Inflammatory macrophage treated with lipopolysaccharide for 1 hour (primary cell): ENCODE data around the gene EIF4E2.

Source experiments
- DNase-seq, 2 donors: peaks; one replicate each; pipeline ENCODE4 v3.0.0-alpha.2; 2020 to 2022

EIF4E2 gene

DNA sequence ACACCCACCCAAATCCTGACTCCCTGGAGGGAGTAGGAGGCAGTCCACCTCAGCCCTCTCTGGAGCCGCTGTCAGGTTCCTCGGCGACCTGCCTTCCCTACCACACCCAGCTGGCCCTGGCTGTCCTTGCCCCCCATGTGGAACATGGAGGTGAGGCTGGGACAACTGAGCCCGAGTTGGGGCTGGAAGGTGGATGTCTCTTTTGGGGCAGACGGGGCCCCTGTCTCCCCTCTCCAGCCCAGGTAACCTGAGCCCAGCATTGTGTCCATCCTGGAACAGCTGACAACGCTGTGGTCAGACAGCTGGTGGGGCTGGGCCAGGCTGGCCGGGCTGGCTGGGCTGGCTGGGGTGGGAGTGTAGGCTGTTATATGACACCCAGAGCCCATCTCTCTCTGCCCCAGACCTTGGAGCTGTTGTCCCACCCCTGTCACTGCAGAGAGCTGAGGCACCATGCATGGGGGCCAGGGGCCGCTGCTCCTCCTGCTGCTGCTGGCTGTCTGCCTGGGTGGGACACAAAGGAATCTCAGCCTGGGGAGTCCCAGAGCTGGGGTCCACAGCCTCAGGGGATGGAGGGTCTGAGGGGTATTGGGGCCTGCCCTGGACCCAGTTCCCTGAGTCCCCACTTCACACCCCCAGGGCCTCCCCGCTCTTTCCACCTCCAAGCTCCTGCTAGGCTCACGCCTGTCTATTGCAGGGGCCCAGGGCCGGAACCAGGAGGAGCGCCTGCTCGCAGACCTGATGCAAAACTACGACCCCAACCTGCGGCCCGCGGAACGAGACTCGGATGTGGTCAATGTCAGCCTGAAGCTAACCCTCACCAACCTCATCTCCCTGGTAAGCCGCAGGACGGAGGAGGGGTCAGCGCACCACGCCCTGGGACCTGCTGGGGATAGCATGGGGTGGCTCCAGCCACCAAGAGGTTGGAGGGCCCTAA, 10.9 kb upstream of the EIF4E2 start, which contains the start of gene CHRNG:
TSS of gene CHRNG (plus strand) at position 395 of the 934 bp plus-strand sequence. CDS start at position 451, 56 bp downstream.
- no peak for DNase-seq

- DNase-seq: no peak
Measured at GRCh38 chr2:232540441-232541041, 9.9 kb upstream of the EIF4E2 start.

- no peak for DNase-seq
Measured at GRCh38 chr2:232541195-232541960, 9.1 kb upstream of the EIF4E2 start.

GRCh38 chr2:232541961-232542714, 8.4 kb upstream of the EIF4E2 start:
- DNase-seq: no peak

DNA sequence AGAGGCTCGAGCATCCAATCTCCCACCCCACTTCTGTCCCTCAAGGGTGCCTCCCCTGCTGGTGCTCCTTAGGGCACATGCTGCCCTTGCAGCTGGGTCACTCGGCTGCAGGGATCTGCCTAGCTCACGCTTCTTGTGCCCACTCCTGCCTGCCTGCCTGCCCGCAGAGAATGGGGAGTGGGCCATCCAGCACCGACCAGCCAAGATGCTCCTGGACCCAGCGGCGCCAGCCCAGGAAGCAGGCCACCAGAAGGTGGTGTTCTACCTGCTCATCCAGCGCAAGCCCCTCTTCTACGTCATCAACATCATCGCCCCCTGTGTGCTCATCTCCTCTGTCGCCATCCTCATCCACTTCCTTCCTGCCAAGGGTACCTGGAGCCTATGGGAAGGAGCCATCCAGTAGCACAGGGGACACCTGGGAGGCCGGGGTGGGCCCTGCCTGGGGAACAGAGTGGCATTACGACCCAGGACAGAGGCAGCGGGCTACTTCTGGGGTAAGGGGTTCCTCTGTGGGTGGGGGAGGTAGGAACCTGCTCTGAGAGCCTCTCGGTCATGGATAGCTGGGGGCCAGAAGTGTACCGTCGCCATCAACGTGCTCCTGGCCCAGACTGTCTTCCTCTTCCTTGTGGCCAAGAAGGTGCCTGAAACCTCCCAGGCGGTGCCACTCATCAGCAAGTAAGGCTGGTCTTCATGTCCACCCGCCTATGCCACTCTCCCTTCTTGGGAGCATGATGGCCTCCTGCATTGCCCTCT, 7.6 kb upstream of the EIF4E2 start:
- DNase-seq: no peak

DNA sequence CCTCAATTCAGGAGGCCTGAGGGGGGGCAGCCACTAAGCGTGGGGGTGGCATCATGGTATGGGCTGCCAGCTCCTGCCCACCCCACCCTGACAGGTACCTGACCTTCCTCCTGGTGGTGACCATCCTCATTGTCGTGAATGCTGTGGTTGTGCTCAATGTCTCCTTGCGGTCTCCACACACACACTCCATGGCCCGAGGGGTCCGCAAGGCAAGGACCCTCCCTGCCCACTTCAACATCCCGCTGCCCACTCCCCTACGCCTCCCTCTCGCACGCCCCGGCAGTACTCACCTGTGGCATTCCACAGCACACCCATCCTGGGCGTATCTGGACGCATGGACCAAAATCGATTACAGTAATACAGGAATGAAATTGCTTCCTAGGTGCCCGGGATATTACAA, 7.0 kb upstream of the EIF4E2 start:
- no peak for DNase-seq

DNA sequence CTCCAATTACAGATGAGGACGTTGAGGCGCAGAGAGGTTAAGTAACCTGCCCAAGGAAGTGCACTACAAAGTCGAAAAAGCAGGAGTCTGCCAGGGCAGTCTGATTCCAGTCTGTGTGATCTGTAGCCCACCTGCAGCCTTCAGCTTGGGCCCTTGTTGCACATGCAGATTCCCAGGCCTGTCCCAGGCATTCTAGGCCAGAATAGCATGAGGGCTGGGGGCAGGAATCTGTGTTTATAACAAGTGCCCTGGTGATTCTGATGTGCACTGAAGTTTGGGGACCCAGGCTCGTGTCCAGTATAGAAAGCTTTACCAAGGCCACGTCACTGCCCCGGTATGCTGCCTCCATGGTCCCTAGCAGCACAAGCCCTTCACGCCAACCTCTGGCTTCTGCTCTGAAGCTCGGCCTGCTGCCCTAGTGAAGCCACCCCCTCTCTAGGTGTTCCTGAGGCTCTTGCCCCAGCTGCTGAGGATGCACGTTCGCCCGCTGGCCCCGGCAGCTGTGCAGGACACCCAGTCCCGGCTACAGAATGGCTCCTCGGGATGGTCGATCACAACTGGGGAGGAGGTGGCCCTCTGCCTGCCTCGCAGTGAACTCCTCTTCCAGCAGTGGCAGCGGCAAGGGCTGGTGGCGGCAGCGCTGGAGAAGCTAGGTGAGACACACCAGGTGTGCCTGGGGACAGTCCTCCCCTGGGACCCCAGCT, 6.4 kb upstream of the EIF4E2 start:
- DNase-seq: no peak

DNA sequence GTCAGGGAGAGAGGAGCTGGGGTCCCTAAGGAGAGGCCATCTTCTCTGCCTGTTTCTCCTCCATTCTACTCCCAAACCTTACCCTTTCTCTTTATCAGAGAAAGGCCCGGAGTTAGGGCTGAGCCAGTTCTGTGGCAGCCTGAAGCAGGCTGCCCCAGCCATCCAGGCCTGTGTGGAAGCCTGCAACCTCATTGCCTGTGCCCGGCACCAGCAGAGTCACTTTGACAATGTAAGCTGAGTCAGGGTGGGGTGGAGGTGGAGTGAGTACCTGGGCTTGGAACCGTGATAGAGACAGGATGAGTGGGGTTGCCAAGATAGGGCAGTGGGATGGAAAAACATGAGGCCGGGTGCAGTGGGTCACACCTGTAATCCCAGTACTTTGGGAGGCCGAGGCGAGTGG, 5.8 kb upstream of the EIF4E2 start:
- DNase-seq: no peak

DNA sequence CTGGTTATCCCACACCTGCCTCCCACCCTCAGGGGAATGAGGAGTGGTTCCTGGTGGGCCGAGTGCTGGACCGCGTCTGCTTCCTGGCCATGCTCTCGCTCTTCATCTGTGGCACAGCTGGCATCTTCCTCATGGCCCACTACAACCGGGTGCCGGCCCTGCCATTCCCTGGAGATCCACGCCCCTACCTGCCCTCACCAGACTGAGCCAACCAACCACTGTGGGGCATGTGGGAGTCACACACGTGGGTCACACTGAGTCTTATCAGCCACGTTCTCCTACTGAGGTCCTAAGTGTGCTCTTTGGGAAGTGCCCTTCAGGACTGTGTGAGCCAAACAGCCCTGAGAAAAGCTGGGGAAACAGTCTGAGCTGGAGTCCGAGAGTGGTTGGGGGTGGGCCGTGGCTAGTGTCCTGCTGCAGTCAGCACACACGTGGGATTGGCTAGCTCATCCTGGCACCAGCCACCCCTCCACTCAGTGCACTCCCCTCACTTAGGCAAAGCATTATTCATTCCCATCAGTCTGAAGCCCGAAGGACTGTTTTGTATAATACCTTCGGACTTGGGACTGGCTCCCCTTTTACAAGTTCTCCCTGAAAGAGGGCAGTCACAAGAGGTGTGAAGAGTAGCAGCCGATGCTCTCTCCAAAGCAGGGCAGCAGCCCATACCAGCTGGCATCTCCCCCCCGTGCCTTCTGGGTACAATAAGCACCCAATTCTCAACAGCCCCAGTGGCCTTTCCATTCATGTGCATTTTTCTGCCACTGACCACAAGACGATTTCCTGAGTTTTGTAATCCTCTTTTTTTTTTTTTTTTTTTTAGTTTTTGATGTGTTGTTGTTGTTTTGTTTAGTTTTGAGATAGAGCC, 4.7 kb upstream of the EIF4E2 start:
- DNase-seq: no peak

- DNase-seq: no peak
Measured at GRCh38 chr2:232547991-232548390, 2.5 kb upstream of the EIF4E2 start.

DNA sequence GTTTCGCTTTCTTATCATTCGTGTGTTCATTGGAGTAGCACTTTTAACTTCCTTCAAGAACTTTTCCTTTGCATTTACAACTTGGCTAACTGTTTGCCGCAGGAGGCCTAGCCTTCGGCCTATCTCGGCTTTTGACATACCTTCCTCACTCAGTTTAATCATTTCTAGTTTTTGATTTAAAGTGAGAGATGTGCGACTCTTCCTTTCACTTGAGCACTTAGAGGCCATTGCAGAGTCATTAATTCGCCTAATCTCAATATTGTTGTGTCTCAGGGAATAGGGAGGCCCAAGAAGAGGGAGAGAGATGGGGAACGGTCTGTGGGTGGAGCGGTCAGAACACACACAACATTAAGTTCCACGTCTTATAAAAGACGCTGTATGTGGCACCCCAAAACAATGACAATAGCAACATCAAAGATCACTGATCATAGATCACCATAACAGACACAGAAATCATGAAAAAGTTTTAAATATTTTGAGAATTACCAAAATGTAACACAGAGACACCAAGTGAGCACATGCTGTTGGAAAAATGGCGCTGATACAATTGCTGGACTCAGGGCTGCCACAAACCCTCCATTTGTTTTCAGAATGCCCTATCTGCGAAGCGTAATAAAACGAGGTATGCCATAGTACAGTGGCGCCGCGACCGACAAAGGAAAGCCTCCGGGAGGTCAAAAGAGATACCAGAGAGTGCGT, 685 bp upstream of the EIF4E2 start:
- no peak for DNase-seq

GRCh38 chr2:232551250-232551638, 755 bp downstream of the EIF4E2 start:
- DNase-seq: no peak

- no peak for DNase-seq
Measured at GRCh38 chr2:232551776-232552175, 1.3 kb downstream of the EIF4E2 start.

- no peak for DNase-seq
Measured at GRCh38 chr2:232556426-232556825, 5.9 kb downstream of the EIF4E2 start.

GRCh38 chr2:232562515-232563151, 12.1 kb downstream of the EIF4E2 start:
- peak; percentile 28 to 42 for DNase-seq

GRCh38 chr2:232563580-232563979, 13.1 kb downstream of the EIF4E2 start:
- DNase-seq: no peak

GRCh38 chr2:232567721-232568120, 17.2 kb downstream of the EIF4E2 start:
- DNase-seq: no peak

DNA sequence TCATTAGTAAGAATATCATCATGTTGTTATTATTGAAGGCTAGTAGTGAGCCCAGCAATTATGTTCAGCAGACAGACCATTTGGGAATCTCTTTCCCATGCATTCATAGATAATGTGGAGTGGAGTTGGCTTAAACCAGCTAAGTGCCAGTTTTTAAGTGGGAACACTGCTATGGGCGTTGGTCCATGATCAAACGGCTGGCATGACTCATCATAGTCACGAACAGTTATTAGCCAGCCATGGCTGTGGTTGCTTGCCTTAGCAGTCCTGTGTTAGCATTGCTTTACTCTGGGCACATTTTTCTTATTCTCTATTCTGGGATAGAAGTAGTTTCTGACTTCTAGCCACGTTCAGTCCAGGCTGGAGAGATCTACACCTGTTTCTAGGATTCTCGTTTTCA, 17.7 kb downstream of the EIF4E2 start:
- DNase-seq: peak; percentile 29 to 49

DNA sequence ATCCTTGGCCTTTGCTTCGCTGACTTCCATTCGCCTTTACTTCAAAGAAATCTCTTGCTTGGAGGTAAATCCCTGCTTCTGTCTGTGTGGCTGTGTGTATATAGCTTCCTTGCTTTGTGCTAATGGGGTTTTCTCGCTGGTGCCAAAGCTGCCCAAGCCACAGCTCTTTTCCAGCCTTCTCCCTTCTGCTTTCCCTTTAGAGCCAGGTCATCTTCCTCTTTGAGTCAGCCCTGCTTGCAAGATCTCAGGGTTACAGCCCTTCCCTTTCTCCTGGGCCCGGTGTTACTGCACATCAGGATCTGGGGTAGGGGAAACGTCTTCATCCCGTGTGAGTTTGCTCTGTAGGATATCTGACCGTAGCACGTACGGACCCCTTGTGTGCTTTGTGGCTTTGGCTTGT, 19.1 kb downstream of the EIF4E2 start:
- DNase-seq: peak; percentile 15 to 20
